Epithelial cell of prostate (primary cell): Measurements from ENCODE around the gene IL25.

Experiments
- DNase-seq: peaks from one replicate; pipeline ENCODE4 v3.0.0-alpha.2; 2011; ENCODE audit warnings: low read depth, low spot score
- H3K27ac ChIP-seq: fragments of 450-650 bp; 2 replicates; pipeline ENCODE4 v1.5.1; 2017; ENCODE audit warnings: mild to moderate bottlenecking

IL25 gene

GRCh38 chr14:23352506-23353432 is 19.8 kb upstream of the IL25 start, which contains the start of gene SLC22A17:
TSS of gene SLC22A17 (minus strand) at chr14:23352887.
- H3K27ac ChIP-seq = no peak within 1 kb of the TSS
- peak; percentile 31 for DNase-seq

- no peak overlapping the region for H3K27ac ChIP-seq
- no peak for DNase-seq
These were observed 19.2 kb upstream of the IL25 start for GRCh38 chr14:23353433-23353780.

- no peak for DNase-seq
- no peak overlapping the region for H3K27ac ChIP-seq
These were observed 17.6 kb upstream of the IL25 start for GRCh38 chr14:23354990-23355389.

- H3K27ac ChIP-seq = no peak overlapping the region
- DNase-seq = no peak
These were observed 16.7 kb upstream of the IL25 start for GRCh38 chr14:23355871-23356435.

GRCh38 chr14:23356662-23357061 is 15.9 kb upstream of the IL25 start:
- H3K27ac ChIP-seq = no peak overlapping the region
- DNase-seq = no peak

- H3K27ac ChIP-seq = no peak overlapping the region
- no peak for DNase-seq
These were observed 15.3 kb upstream of the IL25 start for GRCh38 chr14:23357261-23357660.

- H3K27ac ChIP-seq = no peak overlapping the region
- no peak for DNase-seq
These were observed 14.6 kb upstream of the IL25 start for GRCh38 chr14:23358042-23358441.

GRCh38 chr14:23358553-23359166 is 13.9 kb upstream of the IL25 start:
- H3K27ac ChIP-seq = no peak overlapping the region
- DNase-seq = no peak

- DNase-seq = no peak
- H3K27ac ChIP-seq = no peak overlapping the region
These were observed 13.4 kb upstream of the IL25 start for GRCh38 chr14:23359167-23359626.

GRCh38 chr14:23359722-23360447 is 12.7 kb upstream of the IL25 start:
- H3K27ac ChIP-seq = no peak overlapping the region
- DNase-seq = no peak

- DNase-seq = no peak
- H3K27ac ChIP-seq = no peak overlapping the region
These were observed 12.1 kb upstream of the IL25 start for GRCh38 chr14:23360496-23360895.

GRCh38 chr14:23361320-23361719 is 11.3 kb upstream of the IL25 start:
- H3K27ac ChIP-seq = no peak overlapping the region
- DNase-seq = no peak

- H3K27ac ChIP-seq = no peak overlapping the region
- DNase-seq = no peak
These were observed 10.8 kb upstream of the IL25 start for GRCh38 chr14:23361763-23362162.

GRCh38 chr14:23362200-23362599 is 10.4 kb upstream of the IL25 start:
- no peak for DNase-seq
- H3K27ac ChIP-seq = no peak overlapping the region

GRCh38 chr14:23364164-23365035 is 8.2 kb upstream of the IL25 start:
- H3K27ac ChIP-seq = peak overlapping the region; percentile 76
- no peak for DNase-seq

- no peak for DNase-seq
These were observed 7.4 kb upstream of the IL25 start, which contains the start of gene EFS for GRCh38 chr14:23365036-23365731. TSS of gene EFS (minus strand) at chr14:23365172. CDS start at chr14:23365025, 147 bp downstream.

GRCh38 chr14:23365732-23366425 is 6.7 kb upstream of the IL25 start:
- H3K27ac ChIP-seq = peak overlapping the region; percentile 76
- DNase-seq = no peak

More at GRCh38 chr14:23365036-23365731, 7.4 kb upstream of the IL25 start, which contains the start of gene EFS:
- H3K27ac ChIP-seq = peak within 1 kb of the TSS; percentile 76

- DNase-seq = peak; percentile 22
- peak overlapping the region; percentile 76 for H3K27ac ChIP-seq
These were observed 6.1 kb upstream of the IL25 start for GRCh38 chr14:23366426-23366921.
